HG02852 (cell line): ENCODE results near the gene CDC123.
"Not testable (repeated sequence)": the region's sequence is repeated elsewhere in the genome, so short reads cannot be mapped to it uniquely, and the experiment has no call there.

Source experiments
- ATAC-seq: cut with Tn5 transposase; IDR thresholded peaks from one replicate; pipeline ENCODE4 v1.9.1; 2021; ENCODE audit warnings: mild to moderate bottlenecking, moderate library complexity; ENCODE audit not compliant: unreplicated experiment

The CDC123 gene

GRCh38 chr10:12279281-12279680, 83.3 kb downstream of the CDC123 start:
- no peak for ATAC-seq

- no peak for ATAC-seq
Measured at GRCh38 chr10:12287772-12288171, 91.8 kb downstream of the CDC123 start.

- not testable (repeated sequence) for ATAC-seq
Measured at GRCh38 chr10:12297784-12298183, 101.8 kb downstream of the CDC123 start.

- no peak for ATAC-seq
Measured at GRCh38 chr10:12299222-12299965, 103.4 kb downstream of the CDC123 start.
